SK-N-SH (cell line): ENCODE data around the gene CMC4. TPM values are rescaled to one million over a fixed set of nuclear protein-coding genes. Genes with fewer than 3 reads are reported as not detected.

Experiments used
- CTCF ChIA-PET: fragments of 300-600, 350-600 bp; formaldehyde crosslinking; extraction: SDS; loops from one replicate; lab custom pipeline; 2021; lab: Yijun Ruan, JAX
- POLR2A ChIA-PET: fragments of 350-600 bp; sonication (Branson Sonifier 250); formaldehyde crosslinking; extraction: SDS; loops from one replicate; lab custom pipeline; 2020; ENCODE audit warnings: antibody characterized with exemption, inconsistent platforms; lab: Yijun Ruan, JAX
- DNase-seq: peaks from one replicate; pipeline ENCODE4 v3.0.0; 2012
- H2AFZ ChIP-seq: fragments of 200-600 bp; sonication (generic); 2 replicates; pipeline ENCODE4 v1.8.1; 2016; ENCODE audit warnings: antibody characterized with exemption, mild to moderate bottlenecking, low read depth
- H3F3A ChIP-seq: fragments of 200-600 bp; sonication (generic); replicated peaks from 2 replicates; pipeline ENCODE3; 2016; ENCODE audit warnings: antibody characterized with exemption, mild to moderate bottlenecking; ENCODE audit not compliant: insufficient read depth
- H3K27ac ChIP-seq, 2 experiments: fragments of 200-500 bp in 1 of 2; fragments of 200-600 bp in 1 of 2; sonication (Bioruptor generic) in 1 of 2; sonication (generic), shearing (Covaris generic) in 1 of 2; 2 replicates each; pipeline versions ENCODE4 v1.5.1 to v1.6.1; 2014 to 2016; ENCODE audit warnings: low read depth in 2 of 2, inconsistent platforms in 1 of 2, low read length in 1 of 2, mild to moderate bottlenecking in 1 of 2, mixed read lengths in 1 of 2
- H3K27me3 ChIP-seq: fragments of 200-600 bp; sonication (generic), shearing (Covaris generic); 2 replicates; pipeline ENCODE4 v1.6.1; 2016; ENCODE audit warnings: mixed run types; ENCODE audit not compliant: insufficient read depth
- H3K36me3 ChIP-seq, 2 experiments: fragments of 200-500 bp in 1 of 2; fragments of 200-600 bp in 1 of 2; sonication (Bioruptor generic) in 1 of 2; sonication (generic) in 1 of 2; replicated peaks in 1 of 2; 2 replicates each; pipeline versions ENCODE3 to v1.5.1; 2014 to 2016; ENCODE audit warnings: low read length in 1 of 2, mild to moderate bottlenecking in 1 of 2; ENCODE audit not compliant: insufficient read depth in 2 of 2, control insufficient read depth in 1 of 2
- H3K4me1 ChIP-seq, 2 experiments: fragments of 200-500 bp in 1 of 2; fragments of 200-600 bp in 1 of 2; sonication (Bioruptor generic) in 1 of 2; sonication (generic), shearing (Covaris generic) in 1 of 2; 2 replicates each; pipeline versions ENCODE4 v1.5.1 to v1.6.1; 2014 to 2016; ENCODE audit warnings: low read depth in 1 of 2, low read length in 1 of 2, mixed run types in 1 of 2; ENCODE audit not compliant: insufficient read depth in 2 of 2, control insufficient read depth in 1 of 2
- H3K4me2 ChIP-seq: fragments of 200-600 bp; sonication (generic), shearing (Covaris generic); 2 replicates; pipeline ENCODE4 v1.6.1; 2017; ENCODE audit warnings: mixed run types
- H3K4me3 ChIP-seq, 2 experiments: fragments of 200-500 bp in 1 of 2; fragments of 200-600 bp in 1 of 2; sonication (Bioruptor generic) in 1 of 2; sonication (generic), shearing (Covaris generic) in 1 of 2; 2 replicates each; pipeline versions ENCODE4 v1.5.1 to v1.8.1; 2014 to 2016; ENCODE audit warnings: low read depth in 2 of 2, inconsistent platforms in 1 of 2, low read length in 1 of 2, mild to moderate bottlenecking in 1 of 2, mixed read lengths in 1 of 2, moderate library complexity in 1 of 2
- H3K79me2 ChIP-seq: fragments of 200-600 bp; sonication (generic); 2 replicates; pipeline ENCODE4 v1.8.1; 2017; ENCODE audit warnings: mild to moderate bottlenecking; ENCODE audit not compliant: insufficient read depth
- H3K9ac ChIP-seq: fragments of 200-600 bp; sonication (generic); 2 replicates; pipeline ENCODE4 v1.6.1; 2017; ENCODE audit warnings: mixed run types
- H3K9me2 ChIP-seq: fragments of 200-600 bp; sonication (generic); 2 replicates; pipeline ENCODE4 v1.6.1; 2017; ENCODE audit warnings: mixed run types
- H3K9me3 ChIP-seq: fragments of 200-600 bp; sonication (generic); 2 replicates; pipeline ENCODE4 v1.6.1; 2017; ENCODE audit warnings: mixed run types, mild to moderate bottlenecking, moderate library complexity
- H4K20me1 ChIP-seq: fragments of 200-600 bp; sonication (generic); 2 replicates; pipeline ENCODE4 v1.6.1; 2017; ENCODE audit warnings: mild to moderate bottlenecking, mixed run types; ENCODE audit not compliant: insufficient read depth
- CHD2 ChIP-seq: fragments of 150-350 bp; IDR thresholded peaks from 2 replicates; pipeline ENCODE4 v1.6.1; 2018; ENCODE audit warnings: low read length; ENCODE audit not compliant: partially characterized antibody
- CTCF ChIP-seq: fragments of 200-600 bp; sonication (generic); IDR thresholded peaks from 2 replicates; pipeline ENCODE4 v1.6.1; 2017; ENCODE audit warnings: antibody characterized with exemption, mild to moderate bottlenecking, moderate library complexity
- ELF1 ChIP-seq: IDR thresholded peaks from 2 replicates; pipeline ENCODE4 v1.4.0; 2012
- EZH2phosphoT487 ChIP-seq: fragments of 200-600 bp; sonication (generic); IDR thresholded peaks from 2 replicates; pipeline ENCODE4 v1.6.1; 2017; ENCODE audit warnings: low read depth, mixed run types, mild to moderate bottlenecking, antibody characterized with exemption, moderate library complexity, borderline replicate concordance
- FOSL2 ChIP-seq: IDR thresholded peaks from 2 replicates; pipeline ENCODE4 v1.4.0; 2012; ENCODE audit warnings: low read depth, mild to moderate bottlenecking, moderate library complexity, borderline replicate concordance
- FOXJ3 ChIP-seq: sonication (generic); formaldehyde crosslinking; IDR thresholded peaks from 2 replicates; pipeline ENCODE4 v1.5.1; 2020; ENCODE audit warnings: mild to moderate bottlenecking, missing genetic modification reagents
- FOXM1 ChIP-seq: IDR thresholded peaks from 2 replicates; pipeline ENCODE4 v1.4.0; 2012; ENCODE audit warnings: low read depth, mild to moderate bottlenecking
- GABPA ChIP-seq: IDR thresholded peaks from 2 replicates; pipeline ENCODE4 v1.4.0; 2012; ENCODE audit warnings: low read depth, mild to moderate bottlenecking
- GATA2 ChIP-seq: sonication (generic); formaldehyde crosslinking; IDR thresholded peaks from 2 replicates; pipeline ENCODE4 v1.5.0; 2020; ENCODE audit warnings: mild to moderate bottlenecking, missing genetic modification reagents
- MAX ChIP-seq: IDR thresholded peaks from 2 replicates; pipeline ENCODE4 v1.4.0; 2012; ENCODE audit warnings: low read depth
- MXI1 ChIP-seq: IDR thresholded peaks from 2 replicates; pipeline ENCODE4 v1.6.1; 2012; ENCODE audit warnings: mild to moderate bottlenecking, low read depth, low read length, improper control_type of control experiment
- NFIC ChIP-seq: IDR thresholded peaks from 2 replicates; pipeline ENCODE4 v1.4.0; 2012; ENCODE audit warnings: borderline replicate concordance
- NRF1 ChIP-seq: IDR thresholded peaks from 2 replicates; pipeline ENCODE4 v1.6.1; 2012; ENCODE audit warnings: low read depth, mild to moderate bottlenecking, low read length
- PBX3 ChIP-seq: IDR thresholded peaks from 2 replicates; pipeline ENCODE4; 2012
- POLR2AphosphoS5 ChIP-seq: IDR thresholded peaks from 2 replicates; pipeline ENCODE4 v1.6.1; 2012; ENCODE audit warnings: low read depth, low read length
- RXRA ChIP-seq: IDR thresholded peaks from 2 replicates; pipeline ENCODE4 v1.4.0; 2012; ENCODE audit warnings: low read depth, mild to moderate bottlenecking, borderline replicate concordance
- SIN3A ChIP-seq: IDR thresholded peaks from 2 replicates; pipeline ENCODE4 v1.6.1; 2012; ENCODE audit warnings: low read depth, mild to moderate bottlenecking, low read length, moderate library complexity, borderline replicate concordance
- TAF1 ChIP-seq: IDR thresholded peaks from 2 replicates; pipeline ENCODE4 v1.6.1; 2012; ENCODE audit warnings: low read depth, mild to moderate bottlenecking, low read length, moderate library complexity, borderline replicate concordance
- TCF12 ChIP-seq: IDR thresholded peaks from 2 replicates; pipeline ENCODE4 v1.4.0; 2012
- YY1 ChIP-seq: IDR thresholded peaks from 2 replicates; pipeline ENCODE4 v1.4.0; 2012; ENCODE audit warnings: low read depth, mild to moderate bottlenecking
- WGBS: methylation state at CpG from one replicate; pipeline ENCODE4 v1.1.6; 2017; ENCODE audit warnings: low lambda C conversion rate; 5-methylcytosine and 5-hydroxymethylcytosine counted together
- polyA plus RNA-seq, 3 experiments: library from polyadenylated mRNA; depleted of rRNA; stranded (reverse); fragments of >200 nt; gene quantifications; 2 replicates each; pipeline ENCODE4 v1.2.3, GENCODE V29; 2012
- TF ChIP-seq, protein P1 (sequence below): IDR thresholded peaks from 2 replicates; pipeline ENCODE4 v1.4.0; 2012; ENCODE audit warnings: low read depth, borderline replicate concordance
- TF ChIP-seq, protein P2 (sequence below): IDR thresholded peaks from 2 replicates; pipeline ENCODE4 v1.4.0; 2012; ENCODE audit warnings: low read depth, borderline replicate concordance
- TF ChIP-seq, protein P3 (sequence below): fragments of 150-350 bp; IDR thresholded peaks from 2 replicates; pipeline ENCODE4 v1.6.1; 2016; ENCODE audit warnings: mild to moderate bottlenecking, low read depth, low read length

Gene CMC4
- polyA plus RNA-seq, 1 of the 3 experiments (the other 2 are of a cell fraction) = 12.0 TPM

- POLR2A ChIA-PET = interaction anchor here (0.7 to 1.4 kb wide), 6 partner anchors 10 to 47 kb away, joined by 3 to 5 read pairs (median 4); no protein-coding TSS in a partner anchor
- H3K4me1 ChIP-seq = no peaks in the 10 kb centered on the region; a peak in 1 of 4 replicates
- H3K9me3 ChIP-seq = no peaks in the 10 kb centered on the region
- H2AFZ ChIP-seq = peak within 1 kb of the TSS; percentile 72
- H3K9me2 ChIP-seq = no peaks in the 10 kb centered on the region
- CTCF ChIA-PET = interaction anchor here (1.3 to 2.4 kb wide), 2 partner anchors 46 to 109 kb away, joined by 3 to 7 read pairs; no protein-coding TSS in a partner anchor
- H3K79me2 ChIP-seq = peaks cover 40% of the 10 kb centered on the region
- H3K27me3 ChIP-seq = no peaks in the 10 kb centered on the region
- peak within 1 kb of the TSS; percentile 73 for H3K4me2 ChIP-seq
- H3K4me3 ChIP-seq = peak within 1 kb of the TSS; percentile 64 to 66
- H3F3A ChIP-seq = peaks cover 4% of the 10 kb centered on the region
- 11% methylated on average over 5 of the region's 82 CpGs for WGBS
- no peaks in the 10 kb centered on the region for H4K20me1 ChIP-seq
- H3K27ac ChIP-seq = peak within 1 kb of the TSS; percentile 91 to 93
- peak; percentile 91 for DNase-seq
- H3K36me3 ChIP-seq = no peaks in the 10 kb centered on the region
- peak within 1 kb of the TSS; percentile 88 for H3K9ac ChIP-seq
- no peak for TF ChIP-seq EZH2phosphoT487
- TF ChIP-seq TCF12 = no peak
- TF ChIP-seq, protein P1, sequence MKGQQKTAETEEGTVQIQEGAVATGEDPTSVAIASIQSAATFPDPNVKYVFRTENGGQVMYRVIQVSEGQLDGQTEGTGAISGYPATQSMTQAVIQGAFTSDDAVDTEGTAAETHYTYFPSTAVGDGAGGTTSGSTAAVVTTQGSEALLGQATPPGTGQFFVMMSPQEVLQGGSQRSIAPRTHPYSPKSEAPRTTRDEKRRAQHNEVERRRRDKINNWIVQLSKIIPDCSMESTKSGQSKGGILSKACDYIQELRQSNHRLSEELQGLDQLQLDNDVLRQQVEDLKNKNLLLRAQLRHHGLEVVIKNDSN = peak; percentile 76
- TF ChIP-seq TAF1 = no peak; the same call in 1 of the 2 replicates
- peak; percentile 98 for TF ChIP-seq CHD2
- TF ChIP-seq FOXJ3 (CRISPR knock-in tag) = no peak
- TF ChIP-seq FOSL2 = no peak
- TF ChIP-seq PBX3 = no peak
- TF ChIP-seq POLR2AphosphoS5 = peak; percentile 53; the same call in 1 of the 2 replicates
- no peak for TF ChIP-seq GATA2 (CRISPR knock-in tag)
- TF ChIP-seq SIN3A = no peak
- TF ChIP-seq ELF1 = peak; percentile 48; the same call in 1 of the 2 replicates
- no peak for TF ChIP-seq FOXM1
- TF ChIP-seq NRF1 = peak; percentile 64
- TF ChIP-seq RXRA = no peak
- peak; percentile 55 for TF ChIP-seq GABPA
- TF ChIP-seq MXI1 = peak; percentile 81
- TF ChIP-seq NFIC = no peak
- peak; percentile 76 for TF ChIP-seq YY1
- TF ChIP-seq, protein P2, sequence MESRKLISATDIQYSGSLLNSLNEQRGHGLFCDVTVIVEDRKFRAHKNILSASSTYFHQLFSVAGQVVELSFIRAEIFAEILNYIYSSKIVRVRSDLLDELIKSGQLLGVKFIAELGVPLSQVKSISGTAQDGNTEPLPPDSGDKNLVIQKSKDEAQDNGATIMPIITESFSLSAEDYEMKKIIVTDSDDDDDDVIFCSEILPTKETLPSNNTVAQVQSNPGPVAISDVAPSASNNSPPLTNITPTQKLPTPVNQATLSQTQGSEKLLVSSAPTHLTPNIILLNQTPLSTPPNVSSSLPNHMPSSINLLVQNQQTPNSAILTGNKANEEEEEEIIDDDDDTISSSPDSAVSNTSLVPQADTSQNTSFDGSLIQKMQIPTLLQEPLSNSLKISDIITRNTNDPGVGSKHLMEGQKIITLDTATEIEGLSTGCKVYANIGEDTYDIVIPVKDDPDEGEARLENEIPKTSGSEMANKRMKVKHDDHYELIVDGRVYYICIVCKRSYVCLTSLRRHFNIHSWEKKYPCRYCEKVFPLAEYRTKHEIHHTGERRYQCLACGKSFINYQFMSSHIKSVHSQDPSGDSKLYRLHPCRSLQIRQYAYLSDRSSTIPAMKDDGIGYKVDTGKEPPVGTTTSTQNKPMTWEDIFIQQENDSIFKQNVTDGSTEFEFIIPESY = peak; percentile 94
- TF ChIP-seq MAX = peak; percentile 83
- TF ChIP-seq, protein P3, sequence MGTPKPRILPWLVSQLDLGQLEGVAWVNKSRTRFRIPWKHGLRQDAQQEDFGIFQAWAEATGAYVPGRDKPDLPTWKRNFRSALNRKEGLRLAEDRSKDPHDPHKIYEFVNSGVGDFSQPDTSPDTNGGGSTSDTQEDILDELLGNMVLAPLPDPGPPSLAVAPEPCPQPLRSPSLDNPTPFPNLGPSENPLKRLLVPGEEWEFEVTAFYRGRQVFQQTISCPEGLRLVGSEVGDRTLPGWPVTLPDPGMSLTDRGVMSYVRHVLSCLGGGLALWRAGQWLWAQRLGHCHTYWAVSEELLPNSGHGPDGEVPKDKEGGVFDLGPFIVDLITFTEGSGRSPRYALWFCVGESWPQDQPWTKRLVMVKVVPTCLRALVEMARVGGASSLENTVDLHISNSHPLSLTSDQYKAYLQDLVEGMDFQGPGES = no peak
- no peak for TF ChIP-seq CTCF
These were observed 44.0 kb downstream of the CMC4 start, which contains the start of gene FUNDC2 for GRCh38 chrX:155026727-155027508. TSS of gene FUNDC2 (plus strand) at chrX:155026844. CDS start at chrX:155026939, 95 bp downstream.
